ENCODE data around the gene CACNA1D.

DNA sequence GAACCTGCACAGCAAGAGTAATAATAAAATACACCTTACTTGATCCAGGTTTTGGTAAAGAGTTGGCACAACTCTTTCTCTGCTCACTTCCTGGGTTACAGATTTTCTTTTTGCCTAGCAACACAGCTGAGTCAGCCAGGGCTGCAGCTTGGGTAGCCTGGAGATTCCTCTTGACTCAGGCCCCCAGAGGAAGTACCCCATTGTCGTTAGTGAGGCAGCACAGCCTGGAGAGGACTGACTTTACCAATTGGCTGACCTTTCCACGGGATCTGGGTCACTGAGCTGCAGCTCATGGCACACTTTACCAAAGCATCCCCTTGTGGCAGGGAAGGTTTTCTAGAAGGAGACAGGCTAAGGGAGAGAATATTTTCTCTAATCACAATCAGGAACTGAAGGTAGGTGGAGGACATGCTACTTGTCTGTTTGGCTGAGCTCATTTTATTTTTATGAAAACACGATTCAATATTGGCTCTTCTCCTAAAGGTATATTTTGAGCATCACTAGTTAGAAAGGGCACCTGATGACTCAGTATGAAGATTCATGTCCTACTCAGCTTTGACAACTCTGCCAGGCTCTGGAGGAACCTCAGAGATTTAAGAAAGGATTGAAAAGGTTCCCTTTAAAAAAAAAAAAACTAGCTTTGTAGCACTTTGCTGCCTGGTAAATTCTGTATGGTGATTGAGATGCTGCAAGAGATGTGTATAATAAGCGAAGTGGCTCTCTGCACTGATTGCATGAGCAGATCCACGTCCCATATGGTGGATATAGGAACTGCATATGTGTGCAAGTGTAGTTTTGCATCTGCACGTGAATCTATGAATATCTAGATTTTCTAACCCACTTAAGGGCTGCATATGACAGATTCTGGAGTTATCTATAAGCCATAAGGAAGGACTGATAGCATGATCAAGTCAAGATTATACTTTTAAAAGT is 227.0 kb downstream of the CACNA1D start:
- TF ChIP-seq, protein P1, sequence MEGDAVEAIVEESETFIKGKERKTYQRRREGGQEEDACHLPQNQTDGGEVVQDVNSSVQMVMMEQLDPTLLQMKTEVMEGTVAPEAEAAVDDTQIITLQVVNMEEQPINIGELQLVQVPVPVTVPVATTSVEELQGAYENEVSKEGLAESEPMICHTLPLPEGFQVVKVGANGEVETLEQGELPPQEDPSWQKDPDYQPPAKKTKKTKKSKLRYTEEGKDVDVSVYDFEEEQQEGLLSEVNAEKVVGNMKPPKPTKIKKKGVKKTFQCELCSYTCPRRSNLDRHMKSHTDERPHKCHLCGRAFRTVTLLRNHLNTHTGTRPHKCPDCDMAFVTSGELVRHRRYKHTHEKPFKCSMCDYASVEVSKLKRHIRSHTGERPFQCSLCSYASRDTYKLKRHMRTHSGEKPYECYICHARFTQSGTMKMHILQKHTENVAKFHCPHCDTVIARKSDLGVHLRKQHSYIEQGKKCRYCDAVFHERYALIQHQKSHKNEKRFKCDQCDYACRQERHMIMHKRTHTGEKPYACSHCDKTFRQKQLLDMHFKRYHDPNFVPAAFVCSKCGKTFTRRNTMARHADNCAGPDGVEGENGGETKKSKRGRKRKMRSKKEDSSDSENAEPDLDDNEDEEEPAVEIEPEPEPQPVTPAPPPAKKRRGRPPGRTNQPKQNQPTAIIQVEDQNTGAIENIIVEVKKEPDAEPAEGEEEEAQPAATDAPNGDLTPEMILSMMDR (IDR thresholded peaks at IDR 0.05; ENCODE audit: poor library complexity): no peak
- TF ChIP-seq EZH2phosphoT487 (IDR thresholded peaks at IDR 0.05; ENCODE audit: low read depth, severe bottlenecking, unreplicated experiment) (no peak), EZH2 (IDR thresholded peaks at IDR 0.05; ENCODE audit: borderline replicate concordance) (no peak)
